HepG2 (cell line): ENCODE results near the gene MMP7. TPM values are rescaled to one million over a fixed set of nuclear protein-coding genes. Genes with fewer than 3 reads are reported as not detected.

Experiments used
- ARID3A ChIP-seq: IDR thresholded peaks from 2 replicates; pipeline ENCODE4 v1.6.1; 2012; ENCODE audit warnings: low read depth, low read length, improper control_type of control experiment
- ARID5B ChIP-seq: IDR thresholded peaks from 2 replicates; pipeline ENCODE4 v1.4.0; 2020; ENCODE audit warnings: mild to moderate bottlenecking, missing genetic modification reagents
- CTCF ChIP-seq: sonication (generic); formaldehyde crosslinking; IDR thresholded peaks from 2 replicates; pipeline ENCODE4 v1.5.0; 2020; ENCODE audit warnings: mild to moderate bottlenecking, missing genetic modification reagents, moderate library complexity
- E2F1 ChIP-seq: sonication (generic); formaldehyde crosslinking; IDR thresholded peaks from 2 replicates; pipeline ENCODE4 v1.5.0; 2020; ENCODE audit warnings: missing genetic modification reagents
- FOXP4 ChIP-seq: sonication (generic); formaldehyde crosslinking; IDR thresholded peaks from 2 replicates; pipeline ENCODE4 v1.4.0; 2020; ENCODE audit warnings: missing genetic modification reagents
- PATZ1 ChIP-seq: sonication (generic); formaldehyde crosslinking; IDR thresholded peaks from 2 replicates; pipeline ENCODE4 v1.4.0; 2020; ENCODE audit warnings: missing genetic modification reagents
- THRA ChIP-seq: sonication (generic); formaldehyde crosslinking; IDR thresholded peaks from 2 replicates; pipeline ENCODE4 v1.4.0; 2020; ENCODE audit warnings: missing genetic modification reagents, borderline replicate concordance
- THYN1 ChIP-seq: sonication (generic); formaldehyde crosslinking; IDR thresholded peaks from 2 replicates; pipeline ENCODE4 v1.8.1; 2023; ENCODE audit warnings: low read depth, mild to moderate bottlenecking, moderate library complexity, missing genetic modification reagents, borderline replicate concordance
- ZBTB1 ChIP-seq: sonication (generic); formaldehyde crosslinking; IDR thresholded peaks from 2 replicates; pipeline ENCODE4 v1.4.0; 2020; ENCODE audit warnings: missing genetic modification reagents, borderline replicate concordance
- ZKSCAN1 ChIP-seq: fragments of 150-350 bp; IDR thresholded peaks from 2 replicates; pipeline ENCODE4 v1.6.1; 2014; ENCODE audit warnings: low read length
- ZNF597 ChIP-seq: sonication (generic); formaldehyde crosslinking; IDR thresholded peaks from 2 replicates; pipeline ENCODE4 v1.5.0; 2020; ENCODE audit warnings: missing genetic modification reagents
- polyA plus RNA-seq, 8 experiments: library from polyadenylated mRNA; depleted of rRNA in 3 of 8; stranded (reverse) in 7 of 8; unstranded in 1 of 8; fragments of >200 nt; fragmentation: Illumina TruSeq in 4 of 8; extraction: Trizol in 4 of 8; gene quantifications; 2 replicates each; pipeline versions ENCODE4 v1.2.1 to v1.2.3, GENCODE V29; 2011 to 2016; ENCODE audit warnings: low read depth in 4 of 8, missing spikeins in 1 of 8, mixed read lengths in 1 of 8; ENCODE audit not compliant: insufficient read depth in 1 of 8
- total RNA-seq, 5 experiments: library from RNA; depleted of rRNA; stranded (reverse); fragments of >200 nt; fragmentation: Illumina TruSeq; extraction: Trizol; gene quantifications; 2 replicates each; pipeline ENCODE4 v1.2.3, GENCODE V29; 2016; ENCODE audit warnings: low read depth in 1 of 5

MMP7 gene
- total and polyA plus RNA-seq, 2 of the 13 experiments (the other 11 are each of a cell fraction or from before 2014, with no cell fraction given) = 0.17 TPM; not detected in 1

GRCh38 chr11:102494216-102494615 lies 36.3 kb downstream of the MMP7 start (continued):
- TF ChIP-seq ARID5B (CRISPR knock-in tag) (peak; percentile 88), ZKSCAN1 (no peak), THRA (CRISPR knock-in tag) (peak; percentile 36; the same call in 1 of the 2 replicates), FOXP4 (CRISPR knock-in tag) (peak; percentile 80), E2F1 (CRISPR knock-in tag) (no peak), ZBTB1 (CRISPR knock-in tag) (no peak), ZNF597 (CRISPR knock-in tag) (no peak), CTCF (CRISPR knock-in tag) (0 out of 2 replicates have a peak, but pooled peaks have one; percentile 8), ARID3A (peak; percentile 76), PATZ1 (CRISPR knock-in tag) (no peak), THYN1 (CRISPR knock-in tag) (no peak)
